Ishikawa (cell line): ENCODE results near the gene STK32C.
A peak's percentile ranks its signal among the peaks of the same experiment; 100 is the strongest.

ENCODE experiments used
- CEBPB ChIP-seq: IDR thresholded peaks from 2 replicates; pipeline ENCODE4 v1.6.1; 2012
- CREB1 ChIP-seq: IDR thresholded peaks from 2 replicates; pipeline ENCODE4 v1.6.1; 2012; ENCODE audit warnings: low read depth
- EGR1 ChIP-seq: IDR thresholded peaks from 2 replicates; pipeline ENCODE4 v1.6.1; 2012
- EP300 ChIP-seq: IDR thresholded peaks from 2 replicates; pipeline ENCODE4 v1.6.1; 2012; ENCODE audit warnings: borderline replicate concordance
- FOXM1 ChIP-seq: IDR thresholded peaks from 2 replicates; pipeline ENCODE4 v1.6.1; 2012; ENCODE audit warnings: low read depth, borderline replicate concordance
- MAX ChIP-seq: IDR thresholded peaks from 2 replicates; pipeline ENCODE4 v1.6.1; 2012
- NFIC ChIP-seq: IDR thresholded peaks from 2 replicates; pipeline ENCODE4 v1.6.1; 2012
- RAD21 ChIP-seq: IDR thresholded peaks from 2 replicates; pipeline ENCODE4 v1.6.1; 2012; ENCODE audit warnings: low read depth
- REST ChIP-seq: IDR thresholded peaks from 2 replicates; pipeline ENCODE4 v1.6.1; 2012; ENCODE audit warnings: low read depth, mild to moderate bottlenecking
- TAF1 ChIP-seq: IDR thresholded peaks from 2 replicates; pipeline ENCODE4 v1.6.1; 2012; ENCODE audit warnings: low read depth, mild to moderate bottlenecking
- TCF12 ChIP-seq: IDR thresholded peaks from 2 replicates; pipeline ENCODE4 v1.6.1; 2012; ENCODE audit warnings: low read depth
- TEAD4 ChIP-seq: IDR thresholded peaks from 2 replicates; pipeline ENCODE4 v1.6.1; 2012
- USF1 ChIP-seq: IDR thresholded peaks from 2 replicates; pipeline ENCODE4 v1.6.1; 2012
- YY1 ChIP-seq: IDR thresholded peaks from 2 replicates; pipeline ENCODE4 v1.6.1; 2012; ENCODE audit warnings: low read depth
- ZBTB7A ChIP-seq: IDR thresholded peaks from 2 replicates; pipeline ENCODE4 v1.6.1; 2012; ENCODE audit warnings: low read depth

Gene STK32C

GRCh38 chr10:132294561-132295318, 13.0 kb downstream of the STK32C start:
- TF ChIP-seq CREB1, result no peak
- TF ChIP-seq EGR1, result no peak
- peak; percentile 99 for TF ChIP-seq REST

GRCh38 chr10:132293813-132294520, 13.8 kb downstream of the STK32C start:
- TF ChIP-seq ZBTB7A, result no peak
- TF ChIP-seq TAF1, result no peak
- TF ChIP-seq CEBPB, result no peak
- TF ChIP-seq EP300, result no peak
- TF ChIP-seq CREB1, result no peak
- TF ChIP-seq MAX, result no peak
- no peak for TF ChIP-seq TCF12
- no peak for TF ChIP-seq EGR1
- no peak for TF ChIP-seq NFIC
- TF ChIP-seq REST, result no peak
- no peak for TF ChIP-seq YY1
- TF ChIP-seq TEAD4, result no peak
- TF ChIP-seq RAD21, result no peak
- no peak for TF ChIP-seq FOXM1
- TF ChIP-seq USF1, result no peak

- no peak for TF ChIP-seq NFIC
- TF ChIP-seq TAF1, result no peak
- TF ChIP-seq CREB1, result no peak
- TF ChIP-seq MAX, result 0 out of 2 replicates have a peak, but pooled peaks have one; percentile 20
- TF ChIP-seq TEAD4, result no peak
- no peak for TF ChIP-seq TCF12
- no peak for TF ChIP-seq FOXM1
Measured at GRCh38 chr10:132293201-132293812, 14.4 kb downstream of the STK32C start.

GRCh38 chr10:132292287-132293200, 15.2 kb downstream of the STK32C start:
- TF ChIP-seq ZBTB7A (no peak), REST (no peak), TAF1 (no peak), RAD21 (no peak), MAX (no peak), TCF12 (no peak), NFIC (no peak), CEBPB (no peak), USF1 (no peak)
